Activated B cell treated with CpG ODN at 0.5 μM for 24 hours (primary cell): Measurements from ENCODE around the gene TM2D3. TPM values are rescaled to one million over a fixed set of nuclear protein-coding genes. Genes with fewer than 3 reads are reported as not detected.

ENCODE experiments used
- ATAC-seq: fragments of 200-7000 bp; cut with Tn5 transposase; one replicate; pipeline ENCODE4 v1.10.0; 2021; ENCODE audit warnings: low read depth, mild to moderate bottlenecking, moderate library complexity
- CTCF ChIA-PET: fragments of 350-600 bp; sonication (Branson Sonifier 250); formaldehyde crosslinking; loops from one replicate; lab custom pipeline; 2021; ENCODE audit warnings: antibody characterized with exemption; lab: Charles Lee
- POLR2A ChIA-PET: fragments of 350-600 bp; sonication (Branson Sonifier 250); formaldehyde crosslinking; loops from one replicate; lab custom pipeline; 2021; ENCODE audit warnings: antibody characterized with exemption; lab: Charles Lee
- DNase-seq: peaks from one replicate; pipeline ENCODE4 v3.0.0; 2022
- H3K27ac Mint-ChIP-seq: one replicate; pipeline ENCODE4 v1.8.0; 2020; ENCODE audit warnings: mixed read lengths
- H3K27me3 Mint-ChIP-seq: one replicate; pipeline ENCODE4 v1.8.0; 2021; ENCODE audit warnings: mixed read lengths
- H3K36me3 Mint-ChIP-seq: one replicate; pipeline ENCODE4 v1.8.0; 2021; ENCODE audit warnings: low read depth, mixed read lengths
- H3K4me1 Mint-ChIP-seq: one replicate; pipeline ENCODE4 v1.8.0; 2021; ENCODE audit warnings: mixed read lengths
- H3K4me3 Mint-ChIP-seq: one replicate; pipeline ENCODE4 v1.8.0; 2020; ENCODE audit warnings: mild to moderate bottlenecking, mixed read lengths
- H3K9me3 Mint-ChIP-seq: one replicate; pipeline ENCODE4 v1.8.0; 2020; ENCODE audit warnings: mixed read lengths
- CTCF ChIP-seq: fragments of 200-600 bp; IDR thresholded peaks from one replicate; pipeline ENCODE4 v1.8.0; 2022; ENCODE audit warnings: antibody characterized with exemption, mild to moderate bottlenecking
- intact Hi-C: fragments of 100-400 bp; cut with micrococcal nuclease; formaldehyde crosslinking; loops from one replicate; pipeline ENCODE4 v1.15.1; 2024
- total RNA-seq: library from RNA; stranded (reverse); gene quantifications from 2 replicates; pipeline ENCODE4 v1.2.3, GENCODE V29; 2022

Gene TM2D3
- total RNA-seq, 1 donor from 2014 or later: 49.9 TPM

GRCh38 chr15:101679806-101680205 lies 27.6 kb upstream of the TM2D3 start:
- Mint-ChIP-seq H3K27ac (no peak overlapping the region), H3K9me3 (no peaks in the 10 kb centered on the region), H3K27me3 (no peaks in the 10 kb centered on the region), H3K4me1 (peaks cover 9% of the 10 kb centered on the region), H3K4me3 (no peak overlapping the region), H3K36me3 (peaks cover 77% of the 10 kb centered on the region)
- intact Hi-C loops: no loop called here
- ChIA-PET CTCF (no interaction called here), POLR2A (no interaction called here)
- ATAC-seq: no peak
- TF ChIP-seq CTCF: no peak
- no peak for DNase-seq

- H3K4me3 Mint-ChIP-seq: no peak overlapping the region
- CTCF ChIA-PET: no interaction called here
- ATAC-seq (no peak), DNase-seq (no peak)
- H3K36me3 Mint-ChIP-seq: peaks cover 76% of the 10 kb centered on the region
- intact Hi-C loops: no loop called here
- H3K4me1 Mint-ChIP-seq: peaks cover 9% of the 10 kb centered on the region
- H3K27me3 Mint-ChIP-seq: no peaks in the 10 kb centered on the region
- TF ChIP-seq CTCF: no peak
- H3K27ac Mint-ChIP-seq: no peak overlapping the region
- POLR2A ChIA-PET: interaction anchor here (1.2 kb wide), 1 partner anchor 750 kb away, joined by 4 read pairs; no protein-coding TSS in a partner anchor
- H3K9me3 Mint-ChIP-seq: no peaks in the 10 kb centered on the region
Measured at GRCh38 chr15:101676921-101677329, 24.7 kb upstream of the TM2D3 start.

- peak; percentile 84 for ATAC-seq
- TF ChIP-seq CTCF: no peak
- Mint-ChIP-seq H3K27me3 (no peaks in the 10 kb centered on the region), H3K9me3 (no peaks in the 10 kb centered on the region), H3K27ac (peak overlapping the region; percentile 79), H3K4me3 (peak overlapping the region; percentile 78), H3K36me3 (peaks cover 78% of the 10 kb centered on the region), H3K4me1 (peaks cover 9% of the 10 kb centered on the region)
- POLR2A ChIA-PET: interaction anchor here (0.9 to 1.2 kb wide), 2 partner anchors 25 to 749 kb away, joined by 3 to 4 read pairs; no protein-coding TSS in a partner anchor
- no peak for DNase-seq
- CTCF ChIA-PET: no interaction called here
- intact Hi-C loops: no loop called here
Measured at GRCh38 chr15:101675796-101676582, 23.8 kb upstream of the TM2D3 start.

- DNase-seq: no peak
- CTCF ChIA-PET: no interaction called here
- Mint-ChIP-seq H3K4me1 (peaks cover 9% of the 10 kb centered on the region), H3K27me3 (no peaks in the 10 kb centered on the region), H3K36me3 (peaks cover 79% of the 10 kb centered on the region), H3K9me3 (no peaks in the 10 kb centered on the region), H3K4me3 (no peak overlapping the region), H3K27ac (no peak overlapping the region)
- ATAC-seq: no peak
- POLR2A ChIA-PET: no interaction called here
- intact Hi-C loops: no loop called here
- TF ChIP-seq CTCF: no peak
Measured at GRCh38 chr15:101675015-101675414, 22.8 kb upstream of the TM2D3 start.

- intact Hi-C loops: no loop called here
- Mint-ChIP-seq H3K4me1 (peaks cover 10% of the 10 kb centered on the region), H3K4me3 (no peak overlapping the region), H3K27ac (no peak overlapping the region), H3K36me3 (peaks cover 77% of the 10 kb centered on the region), H3K9me3 (no peaks in the 10 kb centered on the region), H3K27me3 (no peaks in the 10 kb centered on the region)
- ChIA-PET POLR2A (no interaction called here), CTCF (no interaction called here)
- no peak for TF ChIP-seq CTCF
- DNase-seq (no peak), ATAC-seq (no peak)
Measured at GRCh38 chr15:101672298-101672697, 20.1 kb upstream of the TM2D3 start.
